Measurements from ENCODE around the gene ELOB.
A peak's percentile ranks its signal among the peaks of the same experiment; 100 is the strongest.

The ELOB gene

GRCh38 chr16:2777231-2777902 is at the start of gene ELOB:
Gene ELOB (minus strand): TSS chr16:2777280. CDS start chr16:2777239, 41 bp downstream.
- Histone ChIP-seq H3K4me1 (ENCODE audit: insufficient read depth, low read length) (peaks cover 19% of the 10 kb centered on the region; the same call in 1 of the 2 replicates), H3K9me3 (ENCODE audit: control insufficient read depth, insufficient read depth, low read length) (no peaks in the 10 kb centered on the region), H3K9ac (ENCODE audit: low read depth, low read length) (peak within 1 kb of the TSS; percentile 99), H3K36me3 (ENCODE audit: insufficient read depth, low read length) (peaks cover 13% of the 10 kb centered on the region)

- Histone ChIP-seq H3K36me3 (ENCODE audit: insufficient read depth, low read length) (no peaks in the 10 kb centered on the region), H3K9ac (ENCODE audit: low read depth, low read length) (no peak overlapping the region), H3K9me3 (ENCODE audit: control insufficient read depth, insufficient read depth, low read length) (no peaks in the 10 kb centered on the region), H3K4me1 (ENCODE audit: insufficient read depth, low read length) (peaks cover 8% of the 10 kb centered on the region; the same call in 1 of the 2 replicates)
These were observed 48.8 kb upstream of the ELOB start for GRCh38 chr16:2825906-2826305.

- Histone ChIP-seq H3K4me1 (ENCODE audit: insufficient read depth, low read length) (peaks cover 8% of the 10 kb centered on the region; the same call in 1 of the 2 replicates), H3K9ac (ENCODE audit: low read depth, low read length) (no peak overlapping the region), H3K9me3 (ENCODE audit: control insufficient read depth, insufficient read depth, low read length) (no peaks in the 10 kb centered on the region), H3K36me3 (ENCODE audit: insufficient read depth, low read length) (no peaks in the 10 kb centered on the region)
These were observed 48.1 kb upstream of the ELOB start for GRCh38 chr16:2825049-2825742.

- H3K36me3 ChIP-seq (ENCODE audit: insufficient read depth, low read length): no peaks in the 10 kb centered on the region
- peaks cover 8% of the 10 kb centered on the region; the same call in 1 of the 2 replicates for H3K4me1 ChIP-seq (ENCODE audit: insufficient read depth, low read length)
- H3K9me3 ChIP-seq (ENCODE audit: control insufficient read depth, insufficient read depth, low read length): no peaks in the 10 kb centered on the region
- H3K9ac ChIP-seq (ENCODE audit: low read depth, low read length): no peak overlapping the region
These were observed 47.5 kb upstream of the ELOB start for GRCh38 chr16:2824626-2825025.

GRCh38 chr16:2822496-2822895 is 45.4 kb upstream of the ELOB start:
- Histone ChIP-seq H3K9ac (ENCODE audit: low read depth, low read length) (no peak overlapping the region), H3K4me1 (ENCODE audit: insufficient read depth, low read length) (peaks cover 8% of the 10 kb centered on the region; the same call in 1 of the 2 replicates), H3K9me3 (ENCODE audit: control insufficient read depth, insufficient read depth, low read length) (no peaks in the 10 kb centered on the region), H3K36me3 (ENCODE audit: insufficient read depth, low read length) (no peaks in the 10 kb centered on the region)

- no peaks in the 10 kb centered on the region for H3K36me3 ChIP-seq (ENCODE audit: insufficient read depth, low read length)
- peaks cover 6% of the 10 kb centered on the region; the same call in 1 of the 2 replicates for H3K4me1 ChIP-seq (ENCODE audit: insufficient read depth, low read length)
- H3K9ac ChIP-seq (ENCODE audit: low read depth, low read length): no peak overlapping the region
- H3K9me3 ChIP-seq (ENCODE audit: control insufficient read depth, insufficient read depth, low read length): no peaks in the 10 kb centered on the region
These were observed 45.0 kb upstream of the ELOB start for GRCh38 chr16:2822158-2822495.

GRCh38 chr16:2821487-2822157 is 44.5 kb upstream of the ELOB start:
- no peak overlapping the region for H3K9ac ChIP-seq (ENCODE audit: low read depth, low read length)
- peaks cover under 1% of the 10 kb centered on the region; the same call in 1 of the 2 replicates for H3K4me1 ChIP-seq (ENCODE audit: insufficient read depth, low read length)
- no peaks in the 10 kb centered on the region for H3K36me3 ChIP-seq (ENCODE audit: insufficient read depth, low read length)
- H3K9me3 ChIP-seq (ENCODE audit: control insufficient read depth, insufficient read depth, low read length): no peaks in the 10 kb centered on the region

GRCh38 chr16:2820836-2821486 is 43.9 kb upstream of the ELOB start:
- no peaks in the 10 kb centered on the region for H3K4me1 ChIP-seq (ENCODE audit: insufficient read depth, low read length)
- H3K36me3 ChIP-seq (ENCODE audit: insufficient read depth, low read length): no peaks in the 10 kb centered on the region
- no peaks in the 10 kb centered on the region for H3K9me3 ChIP-seq (ENCODE audit: control insufficient read depth, insufficient read depth, low read length)
- no peak overlapping the region for H3K9ac ChIP-seq (ENCODE audit: low read depth, low read length)

GRCh38 chr16:2819939-2820835 is 43.1 kb upstream of the ELOB start:
- H3K36me3 ChIP-seq (ENCODE audit: insufficient read depth, low read length): no peaks in the 10 kb centered on the region
- H3K4me1 ChIP-seq (ENCODE audit: insufficient read depth, low read length): no peaks in the 10 kb centered on the region
- no peak overlapping the region for H3K9ac ChIP-seq (ENCODE audit: low read depth, low read length)
- no peaks in the 10 kb centered on the region for H3K9me3 ChIP-seq (ENCODE audit: control insufficient read depth, insufficient read depth, low read length)

GRCh38 chr16:2819179-2819938 is 42.3 kb upstream of the ELOB start:
- H3K9me3 ChIP-seq (ENCODE audit: control insufficient read depth, insufficient read depth, low read length): no peaks in the 10 kb centered on the region
- H3K9ac ChIP-seq (ENCODE audit: low read depth, low read length): no peak overlapping the region
- H3K4me1 ChIP-seq (ENCODE audit: insufficient read depth, low read length): no peaks in the 10 kb centered on the region
- no peaks in the 10 kb centered on the region for H3K36me3 ChIP-seq (ENCODE audit: insufficient read depth, low read length)

- no peaks in the 10 kb centered on the region for H3K4me1 ChIP-seq (ENCODE audit: insufficient read depth, low read length)
- H3K9ac ChIP-seq (ENCODE audit: low read depth, low read length): no peak overlapping the region
- no peaks in the 10 kb centered on the region for H3K36me3 ChIP-seq (ENCODE audit: insufficient read depth, low read length)
- no peaks in the 10 kb centered on the region for H3K9me3 ChIP-seq (ENCODE audit: control insufficient read depth, insufficient read depth, low read length)
These were observed 41.3 kb upstream of the ELOB start for GRCh38 chr16:2818272-2818876.

GRCh38 chr16:2817340-2818271 is 40.5 kb upstream of the ELOB start:
- no peaks in the 10 kb centered on the region for H3K36me3 ChIP-seq (ENCODE audit: insufficient read depth, low read length)
- no peak overlapping the region for H3K9ac ChIP-seq (ENCODE audit: low read depth, low read length)
- H3K9me3 ChIP-seq (ENCODE audit: control insufficient read depth, insufficient read depth, low read length): no peaks in the 10 kb centered on the region
- H3K4me1 ChIP-seq (ENCODE audit: insufficient read depth, low read length): no peaks in the 10 kb centered on the region
